HG03045 (cell line): ENCODE data around the gene ATP13A3.
"Not testable (repeated sequence)": the region's sequence is repeated elsewhere in the genome, so short reads cannot be mapped to it uniquely, and the experiment has no call there.

Source experiments
- ATAC-seq: cut with Tn5 transposase; IDR thresholded peaks from one replicate; pipeline ENCODE4 v1.9.1; 2021; ENCODE audit warnings: mild to moderate bottlenecking, moderate library complexity; ENCODE audit not compliant: unreplicated experiment

ATP13A3 gene

GRCh38 chr3:194500198-194500597 lies 13.4 kb upstream of the ATP13A3 start:
- ATAC-seq, result no peak

GRCh38 chr3:194499516-194499915 lies 12.7 kb upstream of the ATP13A3 start:
- not testable (repeated sequence) for ATAC-seq

GRCh38 chr3:194497799-194498575 lies 11.2 kb upstream of the ATP13A3 start:
- ATAC-seq, result no peak

- ATAC-seq, result peak; percentile 61
Measured at GRCh38 chr3:194496217-194496919, 9.6 kb upstream of the ATP13A3 start.

GRCh38 chr3:194494951-194495374 lies 8.2 kb upstream of the ATP13A3 start:
- ATAC-seq, result no peak

- not testable (repeated sequence) for ATAC-seq
Measured at GRCh38 chr3:194493995-194494927, 7.5 kb upstream of the ATP13A3 start.

- no peak for ATAC-seq
Measured at GRCh38 chr3:194492001-194492400, 5.2 kb upstream of the ATP13A3 start.

GRCh38 chr3:194489736-194490612 lies 3.2 kb upstream of the ATP13A3 start:
- ATAC-seq, result peak; percentile 36

GRCh38 chr3:194488055-194488742 lies 1.4 kb upstream of the ATP13A3 start:
- ATAC-seq, result no peak

GRCh38 chr3:194487289-194488054 lies 670 bp upstream of the ATP13A3 start:
- ATAC-seq, result peak; percentile 33

GRCh38 chr3:194485881-194486539 lies 792 bp downstream of the ATP13A3 start:
- peak; percentile 18 for ATAC-seq

- ATAC-seq, result no peak
Measured at GRCh38 chr3:194485468-194485880, 1.3 kb downstream of the ATP13A3 start.

GRCh38 chr3:194484614-194485013 lies 2.2 kb downstream of the ATP13A3 start:
- no peak for ATAC-seq

GRCh38 chr3:194483850-194484249 lies 3.0 kb downstream of the ATP13A3 start:
- no peak for ATAC-seq

GRCh38 chr3:194482830-194483229 lies 4.0 kb downstream of the ATP13A3 start:
- ATAC-seq, result not testable (repeated sequence)

- no peak for ATAC-seq
Measured at GRCh38 chr3:194482196-194482593, 4.6 kb downstream of the ATP13A3 start.

- no peak for ATAC-seq
Measured at GRCh38 chr3:194481525-194482195, 5.1 kb downstream of the ATP13A3 start.

- ATAC-seq, result no peak
Measured at GRCh38 chr3:194481103-194481502, 5.7 kb downstream of the ATP13A3 start.
